ENCODE measurements around the gene PCSK7.
A peak's percentile ranks its signal among the peaks of the same experiment; 100 is the strongest.

PCSK7 gene

DNA sequence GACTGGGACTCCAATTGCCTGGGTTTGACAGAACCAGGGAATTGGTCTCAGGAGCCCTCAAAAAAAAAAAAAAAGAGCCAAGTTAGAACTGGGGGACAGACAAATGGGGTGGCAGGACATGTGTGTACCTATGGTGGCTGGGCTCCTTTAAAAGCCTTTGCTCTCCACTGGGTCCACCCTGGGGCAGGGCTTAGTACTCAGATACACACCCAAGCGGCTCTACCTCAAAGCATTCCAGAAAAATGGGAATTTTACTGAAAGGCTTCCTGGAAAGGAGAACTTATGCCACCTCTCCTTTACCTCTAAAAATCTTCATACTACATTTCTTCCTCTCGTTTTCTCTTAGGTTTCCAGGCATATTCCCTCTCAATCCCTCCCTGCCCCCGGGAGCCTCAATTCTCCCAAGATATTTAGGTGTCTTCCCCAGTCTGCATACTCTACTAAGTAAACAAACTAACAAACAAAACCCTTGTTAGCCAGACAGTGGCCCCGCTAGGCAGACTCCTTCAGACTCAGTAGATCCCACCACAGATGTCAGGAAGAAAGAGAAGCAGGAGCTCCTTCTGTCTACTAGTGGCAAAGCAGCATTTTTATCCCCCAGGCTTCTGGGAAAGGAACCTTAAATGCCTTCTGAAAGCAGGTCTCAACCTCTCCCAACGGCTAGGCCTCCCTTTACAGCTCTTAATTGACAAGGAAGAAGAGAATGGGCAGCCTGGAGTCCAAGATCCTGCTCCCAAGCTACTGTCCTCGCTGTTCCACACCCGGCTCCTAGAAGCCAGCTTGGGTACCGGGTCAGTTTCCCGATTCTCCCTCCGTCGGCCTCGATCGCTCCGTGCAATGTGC is 653 bp downstream of the PCSK7 start:
- no peak for DNase-seq

DNA sequence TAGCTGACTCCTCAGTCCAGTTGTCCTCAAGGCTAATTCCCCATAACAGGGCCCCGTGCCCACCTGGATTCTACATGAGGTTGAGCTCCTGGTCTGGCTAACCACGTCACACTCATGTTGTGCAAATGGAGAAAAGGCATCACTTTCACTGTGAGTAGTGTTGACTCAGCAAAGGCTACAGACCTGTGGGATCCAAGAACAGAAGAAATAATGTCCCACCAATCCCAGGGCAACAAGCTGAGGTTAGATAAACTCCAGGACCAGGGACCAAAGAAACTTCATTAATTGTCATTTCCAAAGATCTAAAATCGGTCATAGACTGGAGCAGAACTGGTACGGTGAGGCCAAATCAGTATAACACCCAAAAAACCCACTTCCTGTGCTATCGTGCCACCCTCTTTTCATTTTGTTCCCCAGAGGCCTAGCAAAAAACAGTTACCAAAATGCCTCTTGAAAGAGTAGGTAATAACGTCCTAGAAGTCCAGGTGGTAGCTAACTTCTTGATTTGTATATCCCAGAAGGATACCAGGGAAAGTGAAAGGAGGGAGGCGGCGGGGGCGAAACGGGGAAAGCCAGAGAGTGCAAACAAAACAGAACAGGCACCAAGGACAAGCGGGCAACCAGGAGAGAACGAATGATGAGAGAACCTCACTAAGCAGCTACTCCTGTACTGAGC is 1.4 kb downstream of the PCSK7 start:
- peak; percentile 52 for DNase-seq

DNA sequence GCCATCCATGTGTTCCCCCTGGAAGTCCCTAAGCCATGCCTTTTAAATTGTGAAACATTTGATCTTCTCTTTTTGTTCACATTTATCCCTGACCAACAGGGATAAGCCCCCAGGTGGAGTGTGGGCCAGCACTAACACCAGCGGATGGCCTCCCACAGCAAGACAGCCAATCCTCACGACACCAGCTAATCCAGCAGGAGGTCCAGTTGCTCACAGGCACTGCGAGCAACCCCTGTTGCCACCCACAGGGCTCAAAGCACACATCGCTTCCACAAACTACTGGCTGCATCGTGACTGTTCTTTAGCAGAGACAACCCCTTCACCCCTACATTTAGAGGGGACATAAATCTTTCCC is 2.0 kb downstream of the PCSK7 start:
- DNase-seq: no peak

DNA sequence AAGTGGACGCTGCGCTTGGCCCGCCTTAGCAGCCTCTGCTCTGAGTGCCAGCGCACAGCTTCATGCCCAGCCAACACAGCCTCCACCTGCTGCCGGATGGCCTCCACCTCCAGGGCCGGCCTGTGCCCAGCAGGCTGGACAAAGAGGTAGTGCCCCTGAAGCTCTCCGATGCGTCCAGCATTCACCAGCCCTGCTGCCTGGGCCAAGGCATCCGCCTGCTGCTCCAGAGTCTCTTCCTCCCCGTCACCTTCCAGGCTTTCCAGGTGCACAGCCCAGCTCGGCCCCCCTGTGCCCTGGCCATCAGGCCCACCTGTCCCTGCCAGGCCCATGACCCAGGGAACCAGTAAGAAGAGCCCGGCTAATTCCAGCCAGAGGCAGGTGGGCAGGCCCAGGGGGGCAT is 2.5 kb downstream of the PCSK7 start:
- no peak for DNase-seq

DNA sequence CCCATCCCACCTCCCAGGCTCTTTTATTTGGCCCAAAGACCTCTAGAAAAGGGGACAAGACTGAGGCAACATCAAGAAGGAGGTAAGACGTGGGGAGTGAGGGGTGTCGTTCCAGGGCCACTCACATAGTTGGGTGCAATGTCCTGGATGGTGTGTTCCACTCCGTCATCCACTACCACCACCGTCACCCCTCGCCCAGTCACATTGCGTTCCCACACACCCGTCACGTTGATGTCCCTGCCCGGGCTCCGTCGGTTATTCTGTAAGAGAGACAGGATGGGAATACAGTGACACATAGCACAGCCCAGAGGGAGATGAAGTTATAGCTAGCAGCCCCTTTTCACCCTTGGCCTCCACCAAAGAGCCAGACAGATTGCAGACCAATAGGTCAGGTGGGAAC is 3.8 kb downstream of the PCSK7 start:
- DNase-seq: no peak

DNA sequence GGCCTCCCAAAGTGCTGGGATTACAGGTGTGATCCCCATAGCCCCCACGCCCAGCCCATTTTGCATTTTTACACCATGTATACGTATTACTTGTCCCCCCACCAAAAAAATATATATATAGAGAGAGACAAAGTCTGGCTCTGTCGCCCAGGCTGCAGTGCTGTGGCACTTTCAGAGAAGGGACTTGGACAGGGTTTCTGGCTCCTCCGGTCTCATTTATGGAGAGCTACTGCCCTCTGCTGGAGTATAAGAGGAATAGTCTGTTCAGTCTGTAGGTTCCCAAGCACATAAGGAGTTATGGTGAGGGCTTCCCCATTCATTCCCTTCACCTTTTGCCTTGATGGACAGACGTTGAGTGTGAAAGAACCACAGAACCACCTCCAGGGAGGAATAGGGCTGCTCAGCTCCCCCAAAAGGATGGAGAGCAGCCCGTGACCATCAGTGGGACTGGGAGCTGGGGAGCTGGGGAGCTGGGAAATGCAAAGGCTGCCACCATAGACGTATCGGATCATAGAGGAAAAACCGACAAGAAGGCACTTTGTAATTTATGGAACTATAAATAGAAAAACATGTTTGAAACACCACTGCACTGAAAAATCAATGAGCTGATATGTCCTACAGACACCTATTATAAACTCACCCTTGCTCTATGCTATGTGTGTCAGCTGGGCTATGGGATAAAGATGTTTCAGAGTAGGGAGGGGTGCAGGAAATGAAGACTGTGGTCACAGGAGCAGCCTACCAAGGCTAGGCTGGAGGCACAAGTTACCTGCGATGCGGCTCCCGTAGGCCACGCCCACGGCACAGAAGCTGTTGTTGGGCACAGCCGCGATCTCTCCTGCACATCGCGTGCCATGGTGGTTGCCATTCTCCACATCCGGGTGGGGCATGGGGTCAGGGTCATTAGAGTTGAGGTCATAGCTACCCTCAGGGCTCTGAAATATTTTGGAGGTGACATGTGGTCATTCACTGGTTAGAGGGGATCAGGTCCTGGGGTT is 5.2 kb downstream of the PCSK7 start:
- peak; percentile 53 for DNase-seq

DNA sequence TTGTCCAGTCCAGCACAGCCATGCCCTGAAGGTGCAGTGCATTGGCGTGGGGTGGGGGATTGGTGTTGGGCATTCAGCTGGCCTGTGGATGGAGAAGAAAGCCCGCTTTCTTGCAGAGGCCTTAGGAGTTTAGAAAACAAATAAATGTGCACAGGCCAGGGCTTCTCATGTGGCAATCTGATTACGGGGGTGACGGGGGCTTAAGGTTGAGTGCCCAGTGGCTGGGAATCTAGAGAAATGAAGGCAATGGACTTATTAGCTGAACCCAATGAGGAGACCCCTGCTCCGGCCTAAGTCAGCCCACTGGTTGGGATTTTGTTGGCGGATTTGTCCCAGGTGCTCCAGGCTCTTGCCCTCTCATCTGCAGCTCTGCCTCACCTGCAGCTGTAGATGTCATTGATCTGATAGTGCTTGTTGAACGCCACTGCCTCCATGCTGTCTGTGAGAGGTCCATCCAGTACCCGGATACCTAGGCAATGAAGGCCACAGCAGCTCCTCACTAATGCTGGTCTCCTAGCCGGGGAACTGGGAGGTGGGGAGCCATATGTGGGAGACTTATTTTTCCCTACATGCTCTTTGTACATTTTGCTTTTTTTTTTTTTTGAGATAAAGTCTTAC is 6.2 kb downstream of the PCSK7 start:
- no peak for DNase-seq

DNA sequence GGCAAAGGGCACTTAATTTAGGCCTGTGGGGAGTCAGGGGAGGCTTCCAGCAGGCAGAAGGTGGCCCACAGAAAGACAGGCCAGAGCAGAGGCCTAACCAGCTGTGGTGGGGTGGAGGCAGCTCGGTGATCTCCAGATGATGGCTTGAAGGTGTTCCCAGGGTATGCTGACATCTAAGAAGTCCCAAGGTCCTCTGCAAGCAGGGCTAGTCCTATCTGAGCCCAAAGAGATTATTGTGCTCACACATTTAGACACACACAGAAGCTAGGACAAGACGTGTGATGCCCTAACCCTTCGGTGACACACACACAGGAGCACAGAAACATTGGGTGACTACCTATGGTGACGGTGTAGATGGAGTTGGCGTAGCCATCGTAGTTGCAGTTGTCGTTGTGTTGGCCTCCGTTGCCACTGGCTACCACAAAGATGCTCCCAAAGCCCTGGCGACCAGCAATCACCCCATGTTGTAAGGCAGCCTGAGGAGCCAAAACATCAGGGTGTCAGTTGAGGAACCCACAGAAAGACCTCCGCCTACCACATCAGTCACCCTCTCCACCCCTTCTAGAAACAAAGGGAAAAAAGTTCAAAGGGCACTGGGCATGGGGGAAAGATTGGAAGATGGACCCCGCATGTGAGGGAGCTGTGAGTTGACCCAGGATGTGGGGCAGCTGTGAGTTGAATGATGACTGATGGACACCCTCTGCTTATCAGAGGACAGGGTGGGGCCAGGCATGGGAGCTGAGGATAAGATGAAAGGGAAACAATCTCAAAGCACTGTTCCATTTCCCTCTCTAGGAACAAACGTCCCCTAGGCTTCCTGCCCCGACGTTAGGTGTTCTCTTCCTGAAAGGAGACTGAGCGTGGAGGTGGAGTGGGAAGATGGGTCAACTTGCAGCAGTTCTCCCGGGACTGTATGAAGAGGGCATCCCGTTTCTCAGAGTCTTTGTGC is 7.9 kb downstream of the PCSK7 start:
- no peak for DNase-seq

DNA sequence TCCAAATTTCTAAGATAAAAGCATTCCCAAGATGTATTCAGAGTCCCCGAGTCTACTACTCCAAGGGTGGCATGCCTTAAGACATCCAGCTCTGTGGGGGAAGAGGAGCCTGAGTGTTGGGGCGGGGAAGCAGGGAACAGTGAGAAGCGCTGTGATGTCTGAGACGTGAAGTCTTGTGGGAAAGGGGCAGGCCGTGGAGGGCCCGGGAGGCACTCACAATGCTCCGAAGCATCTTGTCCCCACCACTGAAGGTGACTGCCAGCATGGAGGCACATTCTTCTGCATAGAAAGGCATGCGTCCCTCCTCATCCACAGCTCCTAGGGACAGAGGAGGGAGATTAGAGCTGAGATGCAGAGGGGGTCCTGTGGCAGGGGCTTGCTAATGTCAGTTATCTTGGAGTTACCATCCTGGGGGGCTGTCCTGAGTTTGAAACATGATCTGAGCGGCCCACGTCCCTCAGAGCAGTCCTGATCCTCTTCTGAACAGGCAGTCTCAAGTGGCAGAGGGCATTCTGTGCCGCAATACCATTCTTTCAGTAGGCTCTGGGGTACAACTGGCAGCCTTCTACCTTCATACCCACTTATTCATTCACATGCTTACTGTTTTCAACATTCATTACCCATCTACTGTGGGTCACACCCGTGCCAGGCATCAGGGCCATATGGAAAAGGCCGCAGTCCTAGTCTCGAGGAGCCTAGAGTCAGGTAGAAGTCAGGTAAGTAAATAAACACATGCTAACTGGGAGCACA is 8.7 kb downstream of the PCSK7 start:
- DNase-seq: no peak

DNA sequence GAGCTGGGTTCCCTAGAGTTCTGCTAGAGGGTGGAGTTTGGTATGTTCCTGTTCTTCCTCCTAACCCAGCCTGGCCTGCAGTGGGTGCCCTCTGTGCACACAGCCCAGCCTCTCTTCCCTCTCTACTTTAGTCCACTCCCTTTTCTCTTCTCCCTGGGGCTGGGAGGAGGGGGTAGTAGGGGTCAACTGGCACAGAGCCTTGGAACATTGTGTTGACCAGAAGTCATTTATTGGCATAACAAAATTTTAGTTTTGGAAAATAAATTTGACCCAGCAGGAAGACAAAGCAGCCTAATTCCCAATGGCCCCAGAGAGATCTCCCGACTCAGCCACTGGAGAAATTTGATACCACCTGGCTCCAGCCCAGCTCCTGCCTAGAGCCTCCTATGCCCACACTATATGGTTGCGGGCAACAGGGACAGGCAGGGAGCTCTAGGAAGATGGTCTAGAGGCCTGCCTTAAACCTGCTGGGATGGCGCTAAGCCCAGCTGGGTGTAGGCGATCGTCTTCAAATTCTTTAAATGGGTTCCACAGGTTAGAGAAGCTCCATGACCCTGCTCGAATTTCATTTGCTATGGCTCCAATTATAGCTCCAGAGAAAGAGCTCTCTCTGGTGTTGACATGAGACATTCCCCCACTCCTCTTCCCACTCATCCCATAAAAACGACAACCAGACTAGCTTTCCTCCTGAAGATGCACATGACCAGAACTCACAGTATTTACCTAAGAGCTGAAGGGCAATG is 9.9 kb downstream of the PCSK7 start:
- no peak for DNase-seq

DNA sequence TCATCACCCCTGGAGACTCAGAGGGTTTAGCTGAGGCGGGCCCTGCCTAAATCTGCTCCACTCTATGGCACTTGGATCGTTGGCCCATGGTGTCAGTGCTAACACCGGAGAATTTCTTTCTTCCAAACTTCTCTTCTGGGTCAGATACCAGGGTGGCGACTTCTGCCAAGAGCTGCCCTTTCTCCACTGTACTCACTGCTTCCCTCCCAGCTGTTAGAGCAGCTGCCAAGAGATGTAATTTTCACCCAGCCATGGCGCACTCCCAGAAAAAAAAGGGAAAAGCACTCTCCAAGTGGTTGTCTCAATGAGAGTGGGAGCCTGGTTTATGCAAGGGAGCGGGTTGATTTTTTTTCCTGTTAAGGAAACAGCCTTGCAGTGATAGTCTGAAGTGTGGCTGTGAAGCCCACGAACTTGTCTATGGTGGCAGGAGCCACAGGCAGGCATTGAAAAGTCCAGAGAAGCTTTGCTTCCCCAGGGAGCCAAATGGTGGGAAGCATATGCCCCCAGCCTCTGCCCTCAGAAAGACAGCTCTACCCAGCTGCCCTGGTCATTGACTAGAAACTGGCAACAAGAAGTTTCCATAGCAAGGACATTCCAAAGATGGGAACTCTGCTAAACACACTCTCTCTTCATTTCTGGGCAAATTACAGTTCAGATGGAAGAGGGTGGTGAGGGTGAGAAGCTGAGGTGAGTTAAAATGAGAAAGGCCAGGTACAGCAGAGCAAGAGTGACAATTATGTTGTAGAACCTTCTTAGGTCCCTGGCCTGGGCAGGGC is 10.7 kb downstream of the PCSK7 start:
- no peak for DNase-seq

DNA sequence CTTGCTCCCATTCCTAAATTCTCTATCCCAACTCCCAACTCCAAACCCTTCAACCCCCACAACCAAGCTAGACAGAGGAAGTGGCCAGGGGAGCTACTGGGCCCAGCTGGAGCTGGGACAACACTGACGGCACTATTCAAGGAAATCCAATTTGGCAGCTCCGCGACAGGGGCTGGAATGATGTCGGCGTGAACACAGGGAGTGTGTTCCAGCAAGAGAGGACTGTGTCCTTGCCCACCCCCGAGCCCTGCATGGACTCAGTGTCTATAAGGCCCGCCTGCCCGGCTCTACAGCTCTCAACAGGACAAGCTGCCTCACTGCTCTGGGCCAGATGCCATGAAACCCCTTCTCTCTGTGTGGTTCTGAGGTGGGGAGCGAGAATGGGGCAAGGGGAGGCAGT is 11.3 kb downstream of the PCSK7 start:
- DNase-seq: no peak

DNA sequence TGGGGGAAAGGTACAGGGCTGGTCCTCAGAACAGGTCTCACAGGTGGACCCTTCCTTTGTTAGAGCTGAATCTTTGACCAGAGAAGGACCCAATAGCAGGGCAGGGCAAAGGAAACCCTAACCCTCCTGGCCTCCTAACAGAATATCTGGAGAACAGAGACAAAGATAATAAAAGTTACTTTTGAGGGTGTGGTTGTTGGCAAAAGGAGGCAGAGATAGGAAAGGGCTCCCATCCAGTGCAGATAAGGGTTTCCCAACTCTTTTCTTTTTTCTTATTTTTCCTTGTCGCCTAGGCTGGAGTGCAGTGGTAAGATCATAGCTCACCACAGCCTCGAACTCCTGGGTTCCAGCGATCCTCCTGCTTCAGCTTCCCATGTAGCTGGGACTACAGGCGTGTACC is 11.9 kb downstream of the PCSK7 start:
- no peak for DNase-seq

DNA sequence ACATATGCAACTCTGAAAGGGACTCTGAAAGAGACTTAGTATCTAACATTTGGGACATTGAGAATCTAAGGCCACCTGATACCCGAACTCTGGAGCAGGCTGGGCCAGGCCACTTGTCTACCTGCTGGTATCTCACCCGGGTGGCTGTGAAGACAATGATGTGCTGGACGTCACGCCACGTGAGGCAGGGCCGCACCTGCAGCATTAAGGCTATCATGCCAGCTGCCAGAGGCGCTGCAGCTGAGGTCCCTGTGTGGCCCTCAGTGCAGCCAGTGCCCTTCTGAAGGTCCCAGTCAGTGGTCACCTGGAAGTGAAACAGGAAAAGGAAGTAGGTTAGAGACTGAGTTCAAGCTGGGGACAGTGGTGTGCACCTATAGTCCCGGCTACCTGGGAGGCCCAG is 12.4 kb downstream of the PCSK7 start:
- no peak for DNase-seq

DNA sequence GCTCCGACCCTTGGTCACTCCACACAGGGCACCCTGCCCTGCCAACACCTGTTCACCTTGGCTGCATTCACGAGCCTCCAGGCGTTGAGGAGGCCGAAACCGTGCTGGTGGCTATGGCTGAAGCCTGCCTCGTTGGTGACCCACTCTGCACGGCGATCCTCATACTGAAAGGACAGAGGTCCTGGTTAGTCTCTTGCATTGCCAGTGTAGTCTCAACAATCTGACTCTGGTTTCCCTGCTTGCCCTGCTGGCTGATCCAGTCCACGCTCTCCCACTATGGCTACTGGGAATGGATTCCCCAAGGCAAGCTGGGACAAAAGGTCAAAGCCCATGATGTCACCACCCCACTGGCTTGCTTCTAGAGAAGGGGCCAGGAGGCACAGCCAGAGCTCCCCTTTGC is 12.9 kb downstream of the PCSK7 start:
- no peak for DNase-seq

DNA sequence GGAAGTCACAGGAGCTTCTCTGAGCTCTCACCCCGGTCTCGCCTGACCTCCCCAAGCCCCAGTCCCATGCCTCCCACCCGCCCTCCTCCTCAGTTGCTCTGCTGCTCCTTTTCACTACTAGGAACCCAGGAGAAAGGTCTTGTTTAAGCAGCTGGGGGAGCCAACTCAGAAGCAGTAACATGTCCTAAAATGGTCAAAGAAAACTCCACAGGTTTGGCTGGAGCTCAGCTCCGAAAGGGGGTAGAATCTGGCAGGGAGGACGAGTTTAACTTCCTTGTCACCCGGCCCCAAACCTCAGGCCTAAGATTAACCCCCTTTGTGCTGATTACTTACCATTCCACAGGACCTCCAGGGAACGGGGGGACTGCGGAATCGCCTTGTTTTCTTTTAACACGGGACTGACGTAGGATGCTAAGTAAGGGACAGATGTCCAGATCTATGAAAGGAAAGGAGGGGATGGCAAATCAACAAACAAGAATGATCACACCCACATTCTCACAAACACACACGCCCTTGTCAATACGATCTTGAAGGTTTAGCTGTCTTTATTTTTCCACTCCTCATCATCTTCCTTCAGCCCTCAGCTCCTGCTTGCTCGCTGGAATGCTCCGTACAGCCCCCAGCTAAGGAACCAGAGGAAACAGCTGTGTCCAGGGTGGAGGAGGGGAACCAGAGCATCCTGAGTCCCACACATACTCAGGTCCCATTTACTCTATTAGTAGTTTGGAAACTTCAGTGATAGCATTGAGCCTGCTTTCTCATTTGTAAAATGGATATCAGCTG is 13.5 kb downstream of the PCSK7 start:
- no peak for DNase-seq

DNA sequence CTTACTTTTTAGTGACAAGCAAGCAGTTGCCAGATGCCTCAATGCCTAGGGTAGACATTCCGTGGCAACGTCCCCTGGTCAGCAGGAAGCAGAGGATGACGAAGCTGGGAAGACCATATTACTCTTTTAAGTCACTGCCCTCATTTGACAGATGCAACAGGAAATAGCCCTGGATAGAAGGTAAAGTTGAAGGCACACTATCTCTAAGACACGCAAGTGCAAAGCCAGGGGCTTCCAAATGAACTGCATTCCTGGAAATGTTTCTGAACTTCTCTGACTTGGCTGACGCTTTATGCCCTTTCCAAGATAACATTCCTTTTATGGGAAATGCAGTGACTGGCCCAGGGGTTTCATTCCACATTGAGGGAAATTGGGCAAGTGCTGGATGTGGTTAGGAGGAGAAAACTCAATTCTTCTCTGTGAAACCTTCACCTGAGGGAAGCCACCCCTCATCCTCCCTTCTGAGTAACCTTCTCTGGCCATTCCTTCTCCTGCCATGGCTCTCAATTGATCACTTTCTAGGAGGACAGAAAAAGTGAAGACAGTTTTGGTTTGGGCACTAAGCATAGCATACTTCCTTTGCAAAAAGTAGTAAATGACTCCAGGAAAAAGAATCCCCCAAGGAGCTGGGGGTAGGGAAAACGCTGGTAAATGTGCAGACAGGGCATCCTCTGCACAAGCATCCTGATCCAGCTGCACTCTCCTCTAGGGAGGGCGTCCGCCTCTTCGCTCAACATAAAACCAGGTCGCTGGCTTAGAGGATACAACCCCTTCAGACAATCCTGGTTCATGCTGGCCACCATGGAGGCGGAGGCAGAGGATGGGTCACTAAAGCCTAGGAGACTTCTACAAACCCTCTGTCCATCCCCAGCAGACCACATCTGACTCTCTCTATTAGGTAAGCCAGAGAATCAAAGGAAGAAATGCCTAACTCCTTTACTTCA is 14.5 kb downstream of the PCSK7 start:
- no peak for DNase-seq
